Motor neuron (in vitro differentiated cells): Measurements from ENCODE around the gene LARP6. TPM values are rescaled to one million over a fixed set of nuclear protein-coding genes. Genes with fewer than 3 reads are reported as not detected.
"Not testable (repeated sequence)": the region's sequence is repeated elsewhere in the genome, so short reads cannot be mapped to it uniquely, and the experiment has no call there.

Experiments
- ATAC-seq, 8 experiments: fragments of 200-7000 bp; cut with Tn5 transposase; replicated peaks in 6 of 8; 2 replicates each; pipeline ENCODE4 v1.8.0; 2021; ENCODE audit warnings: mild to moderate bottlenecking in 8 of 8, moderate library complexity in 8 of 8
- H3K27ac ChIP-seq, 2 donors: fragments of 250-450 bp; sonication (Bioruptor Pico); 2 replicates each; pipeline ENCODE4 v1.9.0; 2021; ENCODE audit warnings: antibody characterized with exemption in 2 of 2, mild to moderate bottlenecking in 2 of 2, moderate library complexity in 1 of 2
- H3K4me1 ChIP-seq, 2 donors: fragments of 250-450 bp; sonication (Bioruptor Pico); replicated peaks in 1 of 2; 2 replicates each; pipeline ENCODE4 v1.6.1; 2021; ENCODE audit warnings: antibody characterized with exemption in 2 of 2, mild to moderate bottlenecking in 2 of 2, moderate library complexity in 1 of 2
- H3K4me3 ChIP-seq, 5 donors: fragments of 250-450 bp; sonication (Bioruptor Pico); 2 replicates each; pipeline ENCODE4 v1.9.0; 2021; ENCODE audit warnings: antibody characterized with exemption in 5 of 5, mild to moderate bottlenecking in 5 of 5, moderate library complexity in 4 of 5
- WGBS, 10 experiments: fragments of 450-650 bp; shearing (Covaris generic); methylation state at CpG; one replicate each; pipeline ENCODE4 v1.0.0; 2022; 5-methylcytosine and 5-hydroxymethylcytosine counted together
- in situ Hi-C, 9 experiments: fragments of 400-800 bp; cut with MboI; loops; one replicate each; pipeline ENCODE4 v1.15.0; 2021; ENCODE audit warnings: low sequenced_read_pairs in 9 of 9, low pct_unique_long_range_greater_than_20kb in 2 of 9; ENCODE audit not compliant: unreplicated experiment in 9 of 9
- total RNA-seq, 8 experiments: library from RNA; unstranded; fragments of 300-600 nt; gene quantifications; 2 replicates each; pipeline versions ENCODE4 v1.2.3 to v1.2.4, GENCODE V29; 2022

The LARP6 gene
- total RNA-seq, 8 experiments from 2014 or later: 13.9 to 38.5 (median 17.5) TPM

DNA sequence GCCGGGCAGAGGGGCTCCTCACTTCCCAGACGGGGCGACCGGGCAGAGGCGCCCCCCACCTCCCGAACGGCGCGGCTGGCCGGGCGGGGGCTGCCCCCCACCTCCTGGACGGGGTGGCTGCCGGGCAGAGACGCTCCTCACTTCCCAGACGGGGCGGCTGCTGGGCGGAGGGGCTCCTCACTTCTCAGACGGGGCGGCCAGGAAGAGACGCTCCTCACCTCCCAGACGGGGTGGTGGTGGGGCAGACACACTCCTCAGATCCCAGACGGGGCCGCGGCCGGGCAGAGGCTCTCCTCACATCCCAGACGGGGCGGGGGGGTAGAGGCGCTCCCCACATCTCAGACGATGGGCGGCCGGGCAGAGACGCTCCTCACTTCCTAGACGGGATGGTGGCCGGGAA, 17.5 kb upstream of the LARP6 start:
- ATAC-seq, in situ Hi-C loops, H3K27ac ChIP-seq, H3K4me1 ChIP-seq, H3K4me3 ChIP-seq: not testable (repeated sequence)
- WGBS, 10 experiments: no CpG with 5 or more reads among the region's 34 CpGs

DNA sequence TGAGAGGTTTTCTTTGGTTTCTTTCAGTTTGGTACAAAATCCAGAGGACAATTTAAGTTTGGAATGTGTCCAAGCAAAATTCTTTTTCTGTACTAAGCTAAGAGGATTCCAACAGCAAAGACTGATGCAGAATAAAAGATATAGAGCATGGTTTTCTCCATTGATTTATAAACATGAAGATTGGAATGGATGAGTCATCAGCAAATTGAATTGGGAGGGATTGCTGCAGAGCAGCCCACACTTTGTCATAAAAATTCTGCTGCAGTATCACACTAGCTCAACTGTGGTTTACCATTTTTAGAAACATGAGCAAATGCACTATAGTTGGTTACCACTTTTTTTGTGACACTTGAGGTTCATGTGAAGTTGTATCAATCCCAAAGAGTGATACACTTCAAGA, 16.1 kb upstream of the LARP6 start:
- no peak overlapping the region for H3K4me3 ChIP-seq
- H3K4me1 ChIP-seq: peaks cover 3 to 5% of the 10 kb centered on the region in 2 donors
- no peak overlapping the region for H3K27ac ChIP-seq
- in situ Hi-C loops: no loop called here
- peak; percentile 46 to 92 (median 76) for ATAC-seq

DNA sequence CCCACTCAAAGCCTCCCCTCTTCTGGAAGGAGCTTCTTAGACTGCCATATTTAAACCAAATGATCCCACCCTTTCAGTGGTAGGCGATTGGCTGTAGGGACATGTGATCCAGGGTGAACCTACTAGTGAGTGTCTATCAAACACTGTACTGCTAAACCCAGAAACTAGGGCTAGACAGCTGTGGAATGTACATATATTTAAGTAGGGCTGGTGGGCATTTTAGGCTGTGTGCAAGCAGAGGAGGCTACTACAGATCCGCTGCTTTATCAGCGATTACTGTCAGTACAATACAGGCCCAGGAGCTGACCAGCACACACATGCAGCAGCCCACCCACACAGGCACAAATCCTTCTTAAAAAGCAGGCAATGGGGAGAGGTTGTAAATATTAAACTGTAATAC, 15.4 kb upstream of the LARP6 start:
- H3K27ac ChIP-seq: no peak overlapping the region
- no peak overlapping the region for H3K4me3 ChIP-seq
- in situ Hi-C loops: no loop called here
- H3K4me1 ChIP-seq: peaks cover 3 to 5% of the 10 kb centered on the region in 2 donors
- ATAC-seq: peak in 6 of 8 experiments; percentile 41 to 83 (median 66)
- WGBS, 10 experiments: 42 to 100% (median 85%) methylated on average over 2 to 3 of the region's 3 CpGs; no CpG with 5 or more reads in 4 of the 10 experiments

DNA sequence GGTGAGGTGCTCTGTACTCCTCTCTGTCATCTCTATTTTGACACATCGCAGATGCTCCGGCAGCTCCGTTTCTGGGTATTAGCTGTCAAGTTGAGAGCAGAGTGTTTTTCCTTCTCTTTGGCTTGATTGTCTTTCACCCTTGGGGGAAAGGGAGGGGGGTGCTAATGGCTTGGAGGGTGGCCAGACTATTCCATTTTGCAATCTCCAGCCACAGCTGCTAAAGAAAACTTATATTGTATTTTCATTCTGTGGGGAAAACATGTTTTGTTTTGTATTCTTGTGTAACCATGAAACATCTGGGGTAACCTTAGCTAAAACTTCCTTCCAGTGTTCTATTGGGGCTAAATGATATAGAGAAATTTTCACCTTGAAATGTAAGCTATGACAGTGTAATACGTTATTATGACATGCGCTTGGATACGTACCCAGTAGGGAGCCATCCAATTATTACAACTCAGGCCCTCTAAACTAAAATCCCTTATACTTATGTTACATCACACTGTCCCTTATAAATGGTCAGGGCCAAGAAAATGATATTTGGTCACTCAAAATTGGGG, 14.0 kb upstream of the LARP6 start:
- H3K4me1 ChIP-seq: peaks cover 3 to 5% of the 10 kb centered on the region in 2 donors
- H3K27ac ChIP-seq: no peak overlapping the region
- WGBS, 10 experiments: 57 to 100% (median 87%) methylated on average over 2 to 6 of the region's 6 CpGs; no CpG with 5 or more reads in 3 of the 10 experiments
- in situ Hi-C loops: no loop called here
- ATAC-seq: peak in 1 of 8 experiments; percentile 8
- no peak overlapping the region for H3K4me3 ChIP-seq

DNA sequence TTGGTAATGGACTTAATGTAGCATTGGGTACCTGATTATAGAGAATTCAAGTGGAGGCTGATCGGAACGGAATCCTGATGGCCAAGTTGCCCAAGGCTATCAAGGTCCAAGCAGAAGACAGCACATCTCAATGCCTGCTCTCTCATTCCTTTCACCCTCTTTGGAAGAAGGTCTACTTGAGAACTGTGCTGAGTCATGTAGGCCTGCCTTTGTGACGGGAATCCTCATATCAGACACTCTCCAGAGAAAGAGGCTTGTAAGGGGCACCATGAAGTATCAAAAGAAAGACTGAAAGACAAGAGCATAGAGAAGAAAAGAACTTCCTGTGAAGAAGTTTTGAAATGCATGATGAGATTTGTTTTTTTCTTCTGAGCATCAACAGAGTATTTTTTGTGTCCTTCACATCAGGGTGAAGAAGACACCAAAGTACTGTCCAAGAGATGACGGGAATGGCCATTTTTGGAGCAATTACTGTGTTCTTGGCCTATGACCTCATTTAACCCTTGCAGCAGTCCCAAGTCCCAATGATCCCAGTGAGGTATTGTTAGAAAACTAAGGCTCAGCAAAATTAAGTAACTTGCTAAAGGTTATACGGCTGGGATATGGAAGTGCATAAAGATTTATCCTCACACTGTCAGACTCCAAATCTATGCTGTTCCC, 13.2 kb upstream of the LARP6 start:
- no peak overlapping the region for H3K4me3 ChIP-seq
- ATAC-seq: no peak
- no peak overlapping the region for H3K27ac ChIP-seq
- 67 to 100% (median 92%) methylated on average over 2 to 4 of the region's 5 CpGs for WGBS, 10 experiments
- H3K4me1 ChIP-seq: peaks cover 3 to 5% of the 10 kb centered on the region in 2 donors
- in situ Hi-C loops: no loop called here

DNA sequence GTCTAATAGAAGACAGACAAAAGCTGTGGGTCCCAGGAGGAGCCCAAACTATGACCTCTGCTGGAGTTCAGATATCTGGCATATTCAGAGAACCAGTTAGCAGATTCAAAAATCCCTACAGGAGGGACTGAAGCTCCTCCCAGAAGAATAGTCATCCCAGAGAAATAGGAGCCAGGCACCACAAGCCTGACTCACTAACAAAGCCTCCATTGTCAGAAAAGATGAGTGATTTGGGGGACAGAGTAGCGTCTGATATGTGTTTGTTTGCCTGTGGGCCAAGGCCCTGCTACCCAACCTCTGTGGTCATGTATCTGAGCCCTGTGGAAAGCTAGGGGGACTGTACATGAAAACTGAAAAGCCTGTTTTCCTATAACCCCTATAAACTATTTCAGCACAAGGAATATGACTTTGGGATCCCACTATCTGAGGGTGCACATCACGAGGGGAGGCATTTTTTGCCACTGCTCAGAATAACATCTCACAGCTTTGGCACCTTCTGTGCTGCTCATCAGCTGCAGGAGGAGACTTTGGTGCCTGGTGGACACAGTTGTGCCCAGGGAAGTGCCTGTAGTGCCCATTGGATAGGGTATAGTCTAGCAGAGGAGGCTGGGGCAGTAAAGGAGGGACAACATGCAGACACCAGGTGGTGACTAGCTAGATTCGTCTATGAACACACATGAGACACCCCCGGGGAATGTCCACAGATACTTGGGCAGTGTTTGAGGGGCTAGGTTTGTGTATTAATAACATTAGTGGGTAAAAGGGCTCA, 9.7 kb upstream of the LARP6 start:
- in situ Hi-C loops: no loop called here
- WGBS, 10 experiments: 0 to 63% (median 33%) methylated on average over 1 to 3 of the region's 4 CpGs; no CpG with 5 or more reads in 5 of the 10 experiments
- Histone ChIP-seq H3K4me1 (no peaks in the 10 kb centered on the region), H3K27ac (no peak overlapping the region), H3K4me3 (no peak overlapping the region)
- ATAC-seq: peak in 7 of 8 experiments; percentile 25 to 96 (median 67)

DNA sequence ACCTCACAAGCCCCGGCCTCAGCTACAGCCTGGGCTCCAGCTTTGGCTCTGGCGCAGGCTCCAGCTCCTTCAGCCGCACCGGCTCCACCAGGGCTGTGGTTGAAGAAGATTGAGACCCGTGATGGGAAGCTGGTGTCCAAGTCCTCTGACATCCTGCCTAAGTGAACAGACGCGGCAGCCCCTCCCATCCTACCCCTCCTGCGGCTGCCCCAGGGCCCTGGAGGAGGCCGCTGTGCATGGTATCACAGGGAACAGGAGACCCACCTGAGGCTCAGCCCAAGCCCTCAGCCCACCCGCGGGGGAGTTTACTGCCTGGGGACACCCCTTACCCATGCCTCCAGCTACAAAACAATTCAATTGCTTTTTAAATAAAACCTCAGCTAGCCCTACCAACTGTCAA, 6.0 kb upstream of the LARP6 start:
- H3K27ac ChIP-seq: no peak overlapping the region
- ATAC-seq: no peak
- H3K4me3 ChIP-seq: no peak overlapping the region
- in situ Hi-C loops: no loop called here
- H3K4me1 ChIP-seq: peaks cover 11 to 18% of the 10 kb centered on the region in 2 donors
- WGBS, 10 experiments: 80 to 100% (median 100%) methylated on average over 1 to 6 of the region's 11 CpGs; no CpG with 5 or more reads in 4 of the 10 experiments

DNA sequence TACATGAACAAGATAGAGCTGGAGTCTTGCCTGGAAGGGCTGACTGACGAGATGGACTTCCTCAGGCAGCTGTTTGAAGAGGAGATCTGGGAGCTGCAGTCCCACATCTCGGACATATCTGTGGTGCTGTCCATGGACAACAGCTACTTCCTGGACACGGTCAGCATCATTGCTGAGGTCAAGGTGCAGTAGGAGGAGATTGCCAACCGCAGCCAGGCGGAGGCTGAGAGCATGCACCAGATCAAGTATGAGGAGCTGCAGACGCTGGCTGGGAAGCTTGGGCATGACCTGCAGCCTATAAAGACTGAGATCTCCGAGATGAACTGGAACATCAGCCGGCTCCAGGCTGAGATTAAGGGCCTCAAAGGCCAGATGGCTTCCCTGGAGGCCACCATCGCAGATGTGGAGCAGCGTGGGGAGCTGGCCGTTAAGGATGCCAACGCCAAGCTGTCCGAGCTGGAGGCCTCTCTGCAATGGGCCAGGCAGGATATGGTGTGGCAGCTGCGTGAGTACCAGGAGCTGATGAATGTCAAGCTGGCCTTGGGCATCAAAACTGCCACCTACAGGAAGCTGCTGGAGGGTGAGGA, 5.5 kb upstream of the LARP6 start:
- WGBS, 10 experiments: 74 to 100% (median 95%) methylated on average over 1 to 8 of the region's 14 CpGs; no CpG with 5 or more reads in 5 of the 10 experiments
- no peak for ATAC-seq

DNA sequence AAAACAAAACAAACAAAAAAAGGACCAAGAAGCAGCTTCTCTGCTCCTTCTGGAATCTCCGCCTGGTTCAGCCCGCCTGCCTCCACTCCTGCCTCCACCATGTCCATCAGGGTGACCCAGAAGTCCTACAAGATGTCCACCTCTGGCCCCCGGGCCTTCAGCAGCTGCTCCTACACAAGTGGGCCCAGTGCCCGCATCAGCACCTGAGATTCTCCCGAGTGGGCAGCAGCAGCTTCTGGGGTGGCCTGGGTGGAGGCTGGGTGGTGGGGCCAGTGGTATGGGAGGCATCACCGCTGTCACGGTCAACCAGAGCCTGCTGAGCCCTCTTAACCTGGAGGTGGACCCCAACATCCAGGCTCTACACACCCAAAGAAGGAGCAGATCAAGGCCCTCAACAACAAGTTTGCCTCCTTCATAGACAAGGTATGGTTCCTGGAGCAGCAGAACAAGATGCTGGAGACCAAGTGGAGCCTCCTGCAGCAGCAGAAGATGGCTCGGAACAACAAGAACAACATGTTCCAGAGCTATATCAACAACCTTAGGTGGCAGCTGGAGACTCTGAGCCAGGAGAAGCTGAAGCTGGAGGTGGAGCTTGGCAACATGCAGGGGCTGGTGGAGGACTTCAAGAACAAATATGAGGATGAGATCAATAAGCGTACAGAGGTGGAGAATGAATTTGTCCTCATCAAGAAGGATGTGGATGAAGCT, 4.8 kb upstream of the LARP6 start:
- ATAC-seq, in situ Hi-C loops, H3K4me3 ChIP-seq, H3K27ac ChIP-seq: not testable (repeated sequence)
- peaks cover 16 to 18% of the 10 kb centered on the region in 2 donors for H3K4me1 ChIP-seq
- 60 to 100% (median 80%) methylated on average over 1 to 5 of the region's 9 CpGs; no CpG with 5 or more reads in 3 of the 10 experiments for WGBS, 10 experiments

More for the DNA sequence above, 5.5 kb upstream of the LARP6 start:
- H3K4me3 ChIP-seq: no peak overlapping the region
- no peak overlapping the region for H3K27ac ChIP-seq
- in situ Hi-C loops: no loop called here
- H3K4me1 ChIP-seq: peaks cover 16 to 18% of the 10 kb centered on the region in 2 donors

DNA sequence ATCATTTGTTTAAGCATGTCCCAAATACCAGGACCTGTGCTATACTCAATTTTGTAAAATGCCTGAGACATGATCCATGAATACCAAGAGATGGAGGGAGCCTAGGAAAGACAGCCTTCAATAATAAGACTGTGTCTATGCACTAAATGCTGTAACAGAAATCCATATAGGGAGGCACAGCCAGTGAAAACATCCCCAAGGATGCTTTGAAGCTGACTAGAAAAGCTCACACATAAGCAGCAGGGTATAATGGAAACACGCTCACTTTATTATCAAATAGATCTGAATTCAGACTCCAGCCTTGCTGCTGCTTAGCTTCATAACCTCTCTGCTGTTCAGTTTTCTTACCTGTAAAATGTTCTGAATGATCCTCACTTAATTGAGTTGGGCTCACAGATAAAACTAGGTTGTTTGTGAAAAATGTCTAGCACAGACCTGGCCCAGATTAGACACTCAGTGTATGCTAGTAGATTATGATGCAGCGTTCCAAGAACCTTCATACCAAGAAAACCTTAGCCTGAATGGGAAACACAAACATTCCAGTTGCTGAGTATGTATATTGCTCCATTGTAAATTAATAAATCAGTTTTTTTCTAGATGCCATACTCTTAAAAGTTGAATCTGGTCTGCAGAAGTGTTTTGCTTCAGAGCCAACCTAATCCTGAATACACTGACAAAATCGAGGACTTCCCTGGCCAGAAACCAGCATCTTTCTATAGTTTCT, 3.8 kb upstream of the LARP6 start:
- no peak for ATAC-seq
- in situ Hi-C loops: no loop called here
- peaks cover 18 to 19% of the 10 kb centered on the region in 2 donors for H3K4me1 ChIP-seq
- WGBS, 10 experiments: 67 to 100% (median 80%) methylated on average over 1 to 3 of the region's 3 CpGs; no CpG with 5 or more reads in 2 of the 10 experiments
- H3K4me3 ChIP-seq: no peak overlapping the region
- H3K27ac ChIP-seq: peak overlapping the region in 1 of 2 donors; percentile 84

DNA sequence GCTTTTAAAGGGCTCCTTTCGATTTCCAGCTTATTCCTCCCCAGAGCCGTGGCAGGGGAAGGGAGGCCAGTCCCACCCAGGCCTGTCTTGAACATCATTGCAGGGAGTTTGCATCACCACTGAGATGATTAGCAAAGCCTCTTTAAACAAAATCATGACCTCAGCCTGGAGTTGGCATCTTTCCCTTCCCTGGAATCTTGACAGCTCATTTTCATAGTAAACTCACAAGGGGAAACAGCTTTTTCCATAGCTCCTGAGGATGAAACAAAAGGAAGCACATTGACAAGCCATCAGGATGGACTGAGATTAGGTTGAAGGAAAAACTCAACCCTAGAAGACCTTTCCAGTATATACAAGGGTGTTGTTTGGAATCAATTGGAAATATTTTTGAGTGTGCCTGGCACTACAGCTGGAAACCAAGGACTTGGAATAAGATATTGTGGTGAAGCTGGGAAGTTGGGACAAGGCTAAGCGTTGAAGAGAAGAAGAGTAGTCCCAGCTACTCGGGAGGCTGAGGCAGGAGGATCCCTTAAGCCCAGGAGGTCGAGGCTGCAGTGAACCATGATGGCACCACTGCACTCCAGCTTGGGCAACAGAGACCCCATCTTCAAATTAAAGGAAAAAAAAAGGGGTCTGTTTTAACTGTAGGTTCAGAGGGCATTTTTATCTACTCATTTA, 3.1 kb upstream of the LARP6 start:
- H3K27ac ChIP-seq: peak overlapping the region; percentile 45 to 84
- 10 to 100% (median 75%) methylated on average over 1 to 5 of the region's 5 CpGs for WGBS, 10 experiments
- H3K4me1 ChIP-seq: peaks cover 21 to 24% of the 10 kb centered on the region in 2 donors
- in situ Hi-C loops: no loop called here
- no peak overlapping the region for H3K4me3 ChIP-seq
- peak; percentile 7 to 74 (median 64) for ATAC-seq
